Colonic mucosa (tissue), 4 donors: Measurements from ENCODE around the gene C10orf105. TPM values are rescaled to one million over a fixed set of nuclear protein-coding genes. Genes with fewer than 3 reads are reported as not detected.
A peak's percentile ranks its signal among the peaks of the same experiment; 100 is the strongest.

Experiments used
- DNase-seq: peaks from one replicate; pipeline ENCODE4 v3.0.0-alpha.2; 2020
- H3K27ac ChIP-seq: fragments of 200-600 bp; one replicate; pipeline ENCODE4 v1.8.0; 2021
- H3K27me3 ChIP-seq: fragments of 200-600 bp; one replicate; pipeline ENCODE4 v1.8.0; 2021
- H3K36me3 ChIP-seq: fragments of 200-600 bp; one replicate; pipeline ENCODE4 v1.8.0; 2021
- H3K4me1 ChIP-seq: fragments of 200-600 bp; one replicate; pipeline ENCODE4 v1.8.0; 2021; ENCODE audit warnings: mild to moderate bottlenecking
- H3K4me3 ChIP-seq: fragments of 200-600 bp; one replicate; pipeline ENCODE4 v1.8.0; 2021
- H3K9ac ChIP-seq, 2 donors: one replicate each; pipeline ENCODE4 v1.7.0; 2013; ENCODE audit warnings: control low read depth in 2 of 2, low read depth in 2 of 2, low read length in 2 of 2
- H3K9me3 ChIP-seq: fragments of 200-600 bp; one replicate; pipeline ENCODE4 v1.8.0; 2021
- intact Hi-C: fragments of 100-400 bp; cut with DNase I; formaldehyde crosslinking; loops from one replicate; pipeline ENCODE4 v1.14.1; 2022
- total RNA-seq, 2 donors: library from RNA; stranded (reverse); fragmentation: NEBNext Ultra II Directional in 1 of 2; extraction: Animal tissue kit (Norgen Biotek cat#: 25700) in 1 of 2; gene quantifications; one replicate each; pipeline ENCODE4 v1.2.1, GENCODE V29; 2021
- TF ChIP-seq, protein P1 (sequence below): fragments of 200-600 bp; IDR thresholded peaks from one replicate; pipeline ENCODE4 v1.8.0; 2022; ENCODE audit warnings: antibody characterized with exemption, mild to moderate bottlenecking
- donor health status: healthy.
- donor health status: DM: no; HTN: no; CAD: no.
- donor health status: DM: no; HTN: no; CAD: no.

C10orf105 gene
- total RNA-seq, 2 donors from 2014 or later: 0.07 TPM; not detected in 1

DNA sequence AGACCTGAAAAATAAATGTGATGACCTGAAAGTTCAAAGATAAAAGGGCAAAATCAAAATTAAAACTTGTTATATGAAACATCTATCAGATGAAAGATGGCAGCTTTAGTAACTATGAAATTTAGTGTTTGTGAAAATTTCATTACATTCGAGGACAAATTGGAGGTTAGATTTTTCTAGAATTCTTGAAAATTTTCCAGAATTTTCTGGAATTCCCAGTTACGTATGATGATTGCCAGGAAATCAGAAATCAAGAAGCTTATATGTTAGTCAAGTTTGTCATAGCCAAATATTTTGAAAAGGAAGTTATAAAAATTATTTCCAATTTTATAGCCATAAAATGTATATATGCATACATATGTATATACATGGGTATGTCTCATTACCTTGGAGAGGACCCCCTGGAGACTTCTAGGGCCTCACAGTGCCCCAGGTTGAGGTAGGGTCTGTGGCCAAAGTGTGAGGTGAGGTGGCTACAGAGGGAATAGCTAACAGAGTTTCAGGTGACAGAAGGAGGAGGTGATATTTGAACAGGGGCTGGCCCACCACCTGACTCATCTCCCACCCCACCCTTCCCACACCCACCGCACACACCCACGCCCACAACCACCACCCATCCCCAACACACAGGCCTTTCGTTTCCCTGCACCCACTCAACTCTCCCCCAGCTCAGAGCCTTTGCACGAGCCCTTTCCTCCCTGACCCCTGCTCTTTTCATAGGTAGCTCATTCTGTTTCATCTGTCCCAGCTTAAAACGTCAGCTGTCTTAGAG, 21.5 kb downstream of the C10orf105 start:
- intact Hi-C loops: loop anchor here (5.0 to 10.0 kb wide), 2 partner anchors 213 to 316 kb away; no protein-coding TSS in a partner anchor
- no peaks in the 10 kb centered on the region for H3K4me1 ChIP-seq
- no peak overlapping the region for H3K27ac ChIP-seq
- no peaks in the 10 kb centered on the region for H3K36me3 ChIP-seq
- no peak overlapping the region for H3K4me3 ChIP-seq
- no peak overlapping the region for H3K9ac ChIP-seq
- DNase-seq: no peak
- no peaks in the 10 kb centered on the region for H3K27me3 ChIP-seq
- TF ChIP-seq, protein P1, sequence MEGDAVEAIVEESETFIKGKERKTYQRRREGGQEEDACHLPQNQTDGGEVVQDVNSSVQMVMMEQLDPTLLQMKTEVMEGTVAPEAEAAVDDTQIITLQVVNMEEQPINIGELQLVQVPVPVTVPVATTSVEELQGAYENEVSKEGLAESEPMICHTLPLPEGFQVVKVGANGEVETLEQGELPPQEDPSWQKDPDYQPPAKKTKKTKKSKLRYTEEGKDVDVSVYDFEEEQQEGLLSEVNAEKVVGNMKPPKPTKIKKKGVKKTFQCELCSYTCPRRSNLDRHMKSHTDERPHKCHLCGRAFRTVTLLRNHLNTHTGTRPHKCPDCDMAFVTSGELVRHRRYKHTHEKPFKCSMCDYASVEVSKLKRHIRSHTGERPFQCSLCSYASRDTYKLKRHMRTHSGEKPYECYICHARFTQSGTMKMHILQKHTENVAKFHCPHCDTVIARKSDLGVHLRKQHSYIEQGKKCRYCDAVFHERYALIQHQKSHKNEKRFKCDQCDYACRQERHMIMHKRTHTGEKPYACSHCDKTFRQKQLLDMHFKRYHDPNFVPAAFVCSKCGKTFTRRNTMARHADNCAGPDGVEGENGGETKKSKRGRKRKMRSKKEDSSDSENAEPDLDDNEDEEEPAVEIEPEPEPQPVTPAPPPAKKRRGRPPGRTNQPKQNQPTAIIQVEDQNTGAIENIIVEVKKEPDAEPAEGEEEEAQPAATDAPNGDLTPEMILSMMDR: no peak
- no peaks in the 10 kb centered on the region for H3K9me3 ChIP-seq

DNA sequence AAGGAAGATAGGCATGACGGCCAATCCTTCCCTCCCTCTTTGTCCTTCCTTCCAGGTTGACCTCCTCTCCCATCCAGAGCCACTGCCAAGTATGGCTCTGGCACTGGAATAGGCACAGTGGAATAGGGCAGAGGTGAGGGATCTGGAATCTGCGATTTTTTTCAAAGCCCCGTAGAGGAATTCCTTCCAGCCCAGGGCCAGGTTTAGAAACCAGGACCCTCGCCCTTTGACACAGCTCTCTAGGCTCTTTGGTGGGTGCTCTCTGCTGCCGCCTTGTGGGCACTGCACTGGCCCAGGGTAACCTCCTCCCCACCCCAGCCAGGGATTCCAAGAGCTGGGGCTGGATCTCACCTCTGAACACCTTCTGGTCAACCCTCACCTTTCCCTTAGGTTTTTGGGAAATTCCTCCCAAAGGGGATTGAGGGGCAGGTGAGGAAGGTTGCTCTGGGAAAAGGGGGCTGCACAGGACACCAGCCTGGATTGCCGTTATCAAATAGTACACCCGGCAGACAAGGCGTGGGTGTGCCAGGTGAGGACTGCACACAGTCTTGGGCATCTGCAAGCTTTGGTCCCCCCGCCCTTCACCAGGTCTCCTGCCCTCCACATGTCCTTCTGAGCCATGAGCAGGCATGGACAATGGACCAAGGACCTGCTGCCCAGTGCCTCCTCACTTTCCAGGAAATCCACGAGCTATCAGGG, 22.8 kb downstream of the C10orf105 start:
- DNase-seq: peak; percentile 80
- intact Hi-C loops: loop anchor here (5.0 to 10.0 kb wide), 2 partner anchors 212 to 314 kb away; no protein-coding TSS in a partner anchor
- Histone ChIP-seq H3K36me3 (no peaks in the 10 kb centered on the region), H3K4me3 (no peak overlapping the region), H3K4me1 (no peaks in the 10 kb centered on the region), H3K9me3 (no peaks in the 10 kb centered on the region), H3K27me3 (no peaks in the 10 kb centered on the region), H3K9ac (no peak overlapping the region), H3K27ac (no peak overlapping the region)
- TF ChIP-seq, protein P1: peak; percentile 82

DNA sequence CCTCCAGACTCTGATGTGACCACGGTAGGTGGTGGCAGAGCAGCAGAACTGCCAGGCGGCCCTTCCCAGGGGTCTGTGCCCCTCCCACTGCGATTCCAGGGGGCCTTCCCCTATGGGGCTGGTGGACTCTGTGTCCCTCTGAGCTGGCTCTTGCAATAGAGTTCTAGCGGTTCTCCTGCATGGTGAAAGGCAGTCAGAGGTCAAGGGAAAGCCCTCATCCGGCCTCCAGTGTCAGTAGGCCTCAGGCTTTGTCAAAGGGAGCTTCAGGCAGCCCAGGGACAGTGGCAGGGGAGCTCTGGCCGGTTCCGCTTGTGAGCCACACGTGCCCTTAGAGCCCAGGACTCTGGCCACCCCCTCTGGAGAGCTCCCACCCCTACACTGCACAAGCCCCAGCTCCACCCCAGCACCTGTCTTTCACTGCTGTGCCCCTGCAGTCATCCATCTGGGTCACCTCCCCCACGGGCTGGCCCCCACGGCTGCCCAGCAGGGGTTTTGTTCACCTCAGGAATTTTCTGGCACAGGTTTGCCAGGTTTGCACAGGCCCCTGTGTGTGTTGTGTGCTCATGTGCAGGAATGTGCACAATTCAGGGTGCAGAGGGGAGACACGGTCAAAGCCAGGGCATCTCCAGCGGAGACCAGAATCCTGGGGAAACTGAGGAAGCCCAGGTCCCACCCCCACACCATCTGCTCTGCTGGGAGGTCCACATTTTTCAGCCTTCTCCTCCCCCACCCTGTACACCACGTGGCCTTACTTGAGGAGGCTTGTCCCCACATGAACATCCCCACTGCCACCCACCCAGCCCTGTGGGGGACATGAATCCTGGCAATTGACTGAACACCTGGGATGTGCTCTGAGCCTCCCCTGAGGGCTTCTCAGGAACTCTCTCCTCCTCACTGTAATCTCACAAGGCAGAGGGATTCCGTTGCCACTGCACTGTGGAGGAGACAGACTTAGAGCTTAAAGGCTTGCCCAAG, 23.8 kb downstream of the C10orf105 start:
- intact Hi-C loops: loop anchor here (5.0 to 10.0 kb wide), 2 partner anchors 211 to 313 kb away; no protein-coding TSS in a partner anchor
- Histone ChIP-seq H3K4me1 (no peaks in the 10 kb centered on the region), H3K9ac (no peak overlapping the region), H3K27ac (no peak overlapping the region), H3K4me3 (no peak overlapping the region), H3K9me3 (no peaks in the 10 kb centered on the region), H3K27me3 (no peaks in the 10 kb centered on the region), H3K36me3 (no peaks in the 10 kb centered on the region)
- no peak for DNase-seq
- TF ChIP-seq, protein P1: no peak

DNA sequence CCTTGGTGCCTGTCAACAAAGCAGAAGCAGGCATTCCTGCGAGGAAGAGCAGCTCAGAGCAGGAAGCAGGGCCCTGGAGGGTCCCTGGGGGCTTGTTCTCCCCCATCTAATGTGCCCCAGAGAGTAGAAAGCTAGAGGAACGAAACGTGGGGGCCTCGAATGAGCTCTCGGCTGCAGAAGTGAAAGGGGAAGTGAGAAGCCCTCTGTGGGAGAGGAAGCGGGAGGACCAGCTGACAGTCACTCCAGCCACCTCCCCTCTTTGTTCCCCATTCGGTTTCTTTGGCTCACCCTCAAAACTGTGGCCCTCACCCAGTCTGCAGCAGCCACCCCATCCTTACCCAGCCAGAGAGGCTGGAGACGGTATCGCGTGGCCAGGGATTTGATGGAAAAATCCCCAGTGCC, 25.0 kb downstream of the C10orf105 start:
- DNase-seq: peak; percentile 39
- no peaks in the 10 kb centered on the region for H3K4me1 ChIP-seq
- no peak overlapping the region for H3K27ac ChIP-seq
- no peaks in the 10 kb centered on the region for H3K36me3 ChIP-seq
- H3K9ac ChIP-seq: no peak overlapping the region
- intact Hi-C loops: loop anchor here (10.0 kb wide), 1 partner anchor 210 kb away; no protein-coding TSS in a partner anchor
- H3K27me3 ChIP-seq: no peaks in the 10 kb centered on the region
- H3K4me3 ChIP-seq: no peak overlapping the region
- TF ChIP-seq, protein P1: no peak
- H3K9me3 ChIP-seq: no peaks in the 10 kb centered on the region
